ENCODE measurements around the gene WDR54.

DNA sequence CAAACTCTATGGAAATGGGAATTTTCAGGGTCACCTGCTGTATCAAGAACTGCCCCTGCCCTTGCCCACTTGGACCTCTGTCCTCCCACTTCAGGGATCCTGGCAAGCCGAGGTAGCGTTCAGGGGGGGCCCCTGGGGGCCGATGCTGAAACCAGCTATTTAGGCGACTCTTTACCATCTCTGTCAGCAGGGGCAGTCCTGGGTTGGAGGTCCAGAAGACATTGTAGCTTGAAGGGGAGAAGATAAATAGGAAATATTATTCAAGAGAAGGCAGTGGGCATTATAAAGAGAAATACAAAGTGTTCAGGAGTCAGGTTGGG is 41.2 kb downstream of the WDR54 start:
- TF ChIP-seq, protein P1, sequence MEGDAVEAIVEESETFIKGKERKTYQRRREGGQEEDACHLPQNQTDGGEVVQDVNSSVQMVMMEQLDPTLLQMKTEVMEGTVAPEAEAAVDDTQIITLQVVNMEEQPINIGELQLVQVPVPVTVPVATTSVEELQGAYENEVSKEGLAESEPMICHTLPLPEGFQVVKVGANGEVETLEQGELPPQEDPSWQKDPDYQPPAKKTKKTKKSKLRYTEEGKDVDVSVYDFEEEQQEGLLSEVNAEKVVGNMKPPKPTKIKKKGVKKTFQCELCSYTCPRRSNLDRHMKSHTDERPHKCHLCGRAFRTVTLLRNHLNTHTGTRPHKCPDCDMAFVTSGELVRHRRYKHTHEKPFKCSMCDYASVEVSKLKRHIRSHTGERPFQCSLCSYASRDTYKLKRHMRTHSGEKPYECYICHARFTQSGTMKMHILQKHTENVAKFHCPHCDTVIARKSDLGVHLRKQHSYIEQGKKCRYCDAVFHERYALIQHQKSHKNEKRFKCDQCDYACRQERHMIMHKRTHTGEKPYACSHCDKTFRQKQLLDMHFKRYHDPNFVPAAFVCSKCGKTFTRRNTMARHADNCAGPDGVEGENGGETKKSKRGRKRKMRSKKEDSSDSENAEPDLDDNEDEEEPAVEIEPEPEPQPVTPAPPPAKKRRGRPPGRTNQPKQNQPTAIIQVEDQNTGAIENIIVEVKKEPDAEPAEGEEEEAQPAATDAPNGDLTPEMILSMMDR (IDR thresholded peaks at IDR 0.05): no peak
- no peak for TF ChIP-seq POLR2A (IDR thresholded peaks at IDR 0.05)

Data from heart left ventricle (tissue), 13 donors.